HUES6 (cell line): ENCODE measurements around the gene ZC2HC1B.
"Not testable (repeated sequence)": the region's sequence is repeated elsewhere in the genome, so short reads cannot be mapped to it uniquely, and the experiment has no call there.

Experiments used
- H3K27ac ChIP-seq: 2 replicates; pipeline ENCODE4 v1.7.0; 2013; ENCODE audit warnings: low read depth, mild to moderate bottlenecking, low read length, inconsistent platforms
- H3K27me3 ChIP-seq: 2 replicates; pipeline ENCODE4 v1.6.1; 2013; ENCODE audit warnings: low read length; ENCODE audit not compliant: control insufficient read depth, insufficient read depth
- H3K36me3 ChIP-seq: 2 replicates; pipeline ENCODE4 v1.6.1; 2013; ENCODE audit warnings: low read length; ENCODE audit not compliant: control insufficient read depth, insufficient read depth
- H3K4me1 ChIP-seq: 2 replicates; pipeline ENCODE4 v1.6.1; 2013; ENCODE audit warnings: low read length; ENCODE audit not compliant: control insufficient read depth, insufficient read depth
- H3K4me3 ChIP-seq: 2 replicates; pipeline ENCODE4 v1.5.1; 2013; ENCODE audit warnings: low read depth, low read length
- H3K9ac ChIP-seq: one replicate; pipeline ENCODE4 v1.6.1; 2013; ENCODE audit warnings: mild to moderate bottlenecking, low read length
- H3K9me3 ChIP-seq: 2 replicates; pipeline ENCODE4 v1.6.1; 2013; ENCODE audit warnings: low read depth, low read length; ENCODE audit not compliant: control insufficient read depth, insufficient read depth

ZC2HC1B gene

DNA sequence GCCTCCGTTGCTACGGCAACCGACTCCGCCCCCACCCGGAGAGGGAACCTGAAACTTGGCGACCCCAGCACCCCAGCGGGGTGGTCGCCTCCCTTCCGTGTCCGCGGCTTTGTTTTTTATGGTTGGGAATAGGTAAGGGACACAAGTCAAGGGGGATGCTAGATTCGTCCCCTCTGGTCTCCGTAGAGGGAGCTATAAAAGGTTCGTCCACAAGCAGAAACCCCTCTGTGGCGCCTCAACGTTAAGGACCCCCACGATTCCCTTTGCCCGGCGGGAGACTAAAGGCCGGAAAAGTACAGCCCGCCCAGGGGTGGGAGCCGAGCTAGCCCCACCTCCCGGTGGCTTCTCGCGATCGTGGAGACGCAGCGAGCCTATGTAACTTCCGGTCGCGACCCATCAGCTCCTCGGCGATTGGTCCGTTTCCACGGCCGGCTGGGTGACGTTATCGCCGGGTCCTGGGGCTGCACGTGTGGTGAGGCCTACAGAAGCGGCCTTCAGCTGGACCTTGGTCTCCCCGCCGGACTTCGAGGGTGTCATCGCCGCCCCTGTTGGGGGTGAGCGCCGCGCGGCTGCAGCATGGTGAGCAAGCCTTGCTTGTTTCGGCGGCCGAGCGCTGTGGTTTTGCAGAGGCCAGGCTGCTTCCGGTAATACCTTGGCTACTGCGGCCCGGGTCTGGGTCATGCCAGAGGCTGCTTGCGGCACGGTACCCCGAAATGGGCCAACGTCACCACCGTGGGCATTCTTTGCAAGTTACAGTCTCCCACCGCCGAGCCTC, 21.2 kb upstream of the ZC2HC1B start, which contains the start of gene LTV1:
LTV1 (plus strand) TSS at position 437 of the 775 bp plus-strand sequence; CDS start at position 577, 140 bp downstream.
- Histone ChIP-seq H3K9ac (peak within 1 kb of the TSS; percentile 88), H3K27ac (peak within 1 kb of the TSS; percentile 82), H3K9me3 (no peaks in the 10 kb centered on the region), H3K4me3 (peak within 1 kb of the TSS; percentile 88), H3K36me3 (peaks cover 41% of the 10 kb centered on the region), H3K4me1 (peaks cover 4% of the 10 kb centered on the region), H3K27me3 (no peaks in the 10 kb centered on the region)

DNA sequence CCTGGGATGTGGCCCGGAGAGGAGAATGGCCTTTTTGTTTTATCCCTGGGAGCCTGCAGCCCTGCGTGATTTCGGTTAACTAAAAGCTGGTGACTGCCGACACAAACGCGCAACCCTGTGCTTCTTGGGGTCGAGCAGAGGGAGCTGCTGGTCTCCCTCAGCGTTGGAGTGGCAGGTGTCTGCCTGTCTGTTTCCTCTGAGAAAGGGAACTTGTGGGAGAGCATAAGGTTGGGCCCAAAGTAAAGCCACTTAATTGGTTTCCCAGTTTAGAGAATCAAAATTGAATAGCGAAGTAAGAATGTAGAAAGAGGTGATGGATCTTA, 20.6 kb upstream of the ZC2HC1B start:
- Histone ChIP-seq H3K9me3 (no peaks in the 10 kb centered on the region), H3K36me3 (peaks cover 46% of the 10 kb centered on the region), H3K27me3 (no peaks in the 10 kb centered on the region), H3K9ac (peak overlapping the region; percentile 88), H3K27ac (peak overlapping the region; percentile 82), H3K4me1 (peaks cover 4% of the 10 kb centered on the region), H3K4me3 (peak overlapping the region; percentile 88)

DNA sequence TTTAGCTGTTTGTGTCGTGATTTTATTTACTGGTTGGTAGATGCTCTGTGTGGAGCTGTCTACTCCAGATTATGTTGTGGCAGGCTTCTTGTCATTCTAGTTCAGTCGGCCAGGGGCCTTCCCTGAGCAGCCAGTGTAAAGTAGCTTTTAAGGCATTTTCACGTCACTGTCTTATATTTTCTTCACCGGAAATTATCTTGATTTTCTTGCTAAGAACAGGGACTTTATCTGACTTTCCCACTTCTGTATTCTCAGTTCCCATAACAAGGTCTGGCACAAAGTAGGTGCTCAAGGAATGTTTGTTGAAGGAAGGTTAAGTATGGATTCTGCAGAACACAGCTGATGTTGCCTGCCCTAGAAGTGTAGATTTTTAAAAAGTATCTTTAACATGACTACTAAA, 20.3 kb upstream of the ZC2HC1B start:
- Histone ChIP-seq H3K36me3 (peaks cover 50% of the 10 kb centered on the region), H3K27ac (peak overlapping the region; percentile 82), H3K27me3 (no peaks in the 10 kb centered on the region), H3K4me1 (peaks cover 4% of the 10 kb centered on the region), H3K4me3 (peak overlapping the region; percentile 88), H3K9me3 (no peaks in the 10 kb centered on the region), H3K9ac (peak overlapping the region; percentile 88)

DNA sequence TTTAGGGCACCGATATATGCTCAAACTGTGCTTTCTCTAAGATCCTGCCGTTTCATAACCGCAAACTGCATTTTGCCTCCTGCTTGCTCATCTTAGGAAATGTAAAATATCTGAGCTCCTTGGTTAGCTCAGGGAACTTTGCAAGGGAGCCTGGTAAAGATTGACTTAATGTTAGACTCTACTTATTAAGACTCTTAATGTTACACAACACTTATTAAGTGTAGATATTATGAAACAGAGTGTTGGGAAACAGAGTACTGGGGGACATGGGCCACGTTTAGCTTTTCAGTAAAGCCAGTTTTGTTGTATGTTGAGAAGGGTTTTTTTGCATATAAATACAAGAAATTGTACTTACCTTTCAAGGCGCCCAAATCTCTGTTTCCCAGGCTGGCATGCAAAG, 19.2 kb upstream of the ZC2HC1B start:
- peaks cover 4% of the 10 kb centered on the region for H3K4me1 ChIP-seq
- H3K9ac ChIP-seq: no peak overlapping the region
- no peaks in the 10 kb centered on the region for H3K27me3 ChIP-seq
- H3K27ac ChIP-seq: no peak overlapping the region
- peaks cover 60% of the 10 kb centered on the region for H3K36me3 ChIP-seq
- H3K4me3 ChIP-seq: no peak overlapping the region
- no peaks in the 10 kb centered on the region for H3K9me3 ChIP-seq

DNA sequence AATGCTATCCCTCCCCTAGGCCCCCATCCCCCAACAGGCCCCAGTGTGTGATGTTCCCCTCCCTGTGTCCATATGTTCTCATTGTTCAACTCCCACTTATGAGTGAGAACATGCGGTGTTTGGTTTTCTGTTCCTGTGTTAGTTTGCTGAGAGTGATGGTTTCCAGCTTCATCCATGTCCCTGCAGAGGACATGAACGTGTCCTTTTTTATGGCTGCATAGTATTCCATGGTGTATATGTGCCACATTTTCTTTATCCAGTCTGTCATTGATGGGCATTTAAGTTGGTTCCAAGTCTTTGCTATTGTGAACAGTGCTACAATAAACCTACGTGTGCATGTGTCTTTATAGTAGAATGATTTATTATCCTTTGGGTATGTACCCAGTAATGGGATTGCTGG, 12.6 kb upstream of the ZC2HC1B start:
- H3K9ac ChIP-seq, H3K27me3 ChIP-seq, H3K27ac ChIP-seq, H3K9me3 ChIP-seq, H3K4me1 ChIP-seq, H3K4me3 ChIP-seq: not testable (repeated sequence)
- H3K36me3 ChIP-seq: peaks cover 74% of the 10 kb centered on the region

DNA sequence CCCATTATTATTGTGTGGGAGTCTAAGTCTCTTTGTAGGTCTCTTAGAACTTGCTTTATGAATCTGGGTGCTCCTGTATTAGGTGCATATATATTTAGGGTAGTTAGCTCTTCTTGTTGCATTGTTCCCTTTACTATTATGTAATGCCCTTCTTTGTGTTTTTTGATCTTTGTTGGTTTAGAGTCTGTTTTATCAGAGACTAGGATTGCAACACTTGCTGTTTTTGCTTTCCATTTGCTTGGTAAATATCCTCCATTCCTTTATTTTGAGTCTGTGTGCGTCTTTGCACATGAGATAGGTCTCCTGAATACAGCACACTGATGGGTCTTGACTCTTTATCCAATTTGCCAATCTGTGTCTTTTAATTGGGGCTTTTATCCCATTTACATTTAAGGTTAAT, 9.2 kb upstream of the ZC2HC1B start:
- peaks cover 74% of the 10 kb centered on the region for H3K36me3 ChIP-seq
- H3K9me3 ChIP-seq, H3K27ac ChIP-seq, H3K27me3 ChIP-seq, H3K4me3 ChIP-seq, H3K4me1 ChIP-seq, H3K9ac ChIP-seq: not testable (repeated sequence)

DNA sequence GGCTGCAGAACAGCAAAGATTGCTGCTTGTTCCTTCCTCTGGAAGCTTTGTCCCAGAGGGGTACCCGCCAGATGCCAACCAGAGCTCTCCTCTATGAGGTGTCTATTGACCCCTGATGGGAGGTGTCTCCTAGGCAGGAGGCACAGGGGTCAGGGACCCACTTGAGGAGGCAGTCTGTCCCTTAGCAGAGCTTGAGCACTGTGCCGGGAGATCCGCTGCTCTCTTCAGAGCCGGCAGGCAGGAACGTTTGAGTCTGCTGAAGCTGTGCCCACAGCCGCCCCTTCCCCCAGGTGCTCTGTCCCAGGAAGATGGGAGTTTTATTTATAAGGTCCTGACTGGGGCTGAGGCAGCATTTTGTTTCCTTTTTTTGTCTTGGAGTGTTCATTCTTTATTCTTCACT, 7.5 kb upstream of the ZC2HC1B start:
- not testable (repeated sequence) for H3K27ac ChIP-seq, H3K9ac ChIP-seq, H3K4me3 ChIP-seq, H3K4me1 ChIP-seq, H3K27me3 ChIP-seq, H3K9me3 ChIP-seq
- H3K36me3 ChIP-seq: peaks cover 75% of the 10 kb centered on the region

DNA sequence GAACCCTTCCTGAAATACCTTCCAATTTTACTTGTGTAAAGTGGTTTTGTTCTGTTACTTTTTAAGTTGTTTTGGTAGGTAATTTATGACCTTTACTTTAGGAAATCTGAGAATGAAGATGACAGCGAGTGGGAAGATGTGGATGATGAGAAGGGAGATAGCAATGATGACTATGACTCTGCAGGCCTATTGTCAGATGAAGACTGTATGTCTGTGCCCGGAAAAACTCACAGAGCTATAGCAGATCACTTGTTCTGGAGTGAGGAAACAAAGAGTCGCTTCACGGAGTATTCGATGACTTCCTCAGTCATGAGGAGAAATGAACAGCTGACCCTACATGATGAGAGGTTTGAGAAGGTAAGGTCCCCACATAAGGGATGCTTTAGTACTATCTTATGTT, 6.6 kb upstream of the ZC2HC1B start:
- no peak overlapping the region for H3K9ac ChIP-seq
- H3K36me3 ChIP-seq: peaks cover 78% of the 10 kb centered on the region
- H3K9me3 ChIP-seq: no peaks in the 10 kb centered on the region
- no peak overlapping the region for H3K27ac ChIP-seq
- no peaks in the 10 kb centered on the region for H3K27me3 ChIP-seq
- H3K4me3 ChIP-seq: no peak overlapping the region
- H3K4me1 ChIP-seq: peaks cover 5% of the 10 kb centered on the region; the same call in 1 of the 2 replicates

DNA sequence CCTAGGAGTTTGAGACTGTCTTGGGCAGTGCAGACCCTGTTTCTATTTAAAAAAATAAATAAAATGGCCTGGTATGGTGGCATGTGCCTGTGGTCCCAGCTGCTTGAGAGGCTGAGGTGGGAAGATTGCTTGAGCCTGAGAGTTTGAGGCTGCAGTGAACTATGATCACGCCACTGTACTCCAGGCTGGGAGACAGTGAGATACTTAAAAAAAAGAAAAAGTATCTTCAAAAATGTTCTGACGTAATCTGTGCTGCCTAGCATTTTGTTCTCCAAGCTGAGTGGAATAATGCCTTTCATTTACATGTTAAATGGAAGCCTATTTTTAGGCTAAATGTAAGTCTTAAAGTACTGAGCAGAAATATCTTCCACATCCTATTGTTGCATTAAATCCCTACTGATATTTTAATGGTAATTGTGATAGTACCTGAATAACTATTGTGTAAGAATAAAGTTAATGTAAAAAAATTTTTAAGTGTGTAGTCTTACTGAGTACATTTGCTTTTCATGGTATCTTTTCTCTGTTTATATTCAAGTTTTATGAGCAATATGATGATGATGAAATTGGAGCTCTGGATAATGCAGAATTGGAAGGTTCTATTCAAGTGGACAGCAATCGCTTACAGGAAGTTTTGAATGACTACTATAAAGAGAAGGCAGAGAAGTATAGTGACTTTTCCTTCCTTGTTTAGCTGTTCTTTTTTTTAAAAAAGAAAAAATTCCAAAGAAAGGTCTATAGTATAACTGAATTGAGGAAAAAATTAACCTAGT, 4.2 kb upstream of the ZC2HC1B start:
- Histone ChIP-seq H3K27ac (no peak overlapping the region), H3K4me1 (peaks cover 5% of the 10 kb centered on the region; the same call in 1 of the 2 replicates), H3K27me3 (no peaks in the 10 kb centered on the region), H3K4me3 (no peak overlapping the region), H3K36me3 (peaks cover 99% of the 10 kb centered on the region), H3K9ac (no peak overlapping the region), H3K9me3 (no peaks in the 10 kb centered on the region)

DNA sequence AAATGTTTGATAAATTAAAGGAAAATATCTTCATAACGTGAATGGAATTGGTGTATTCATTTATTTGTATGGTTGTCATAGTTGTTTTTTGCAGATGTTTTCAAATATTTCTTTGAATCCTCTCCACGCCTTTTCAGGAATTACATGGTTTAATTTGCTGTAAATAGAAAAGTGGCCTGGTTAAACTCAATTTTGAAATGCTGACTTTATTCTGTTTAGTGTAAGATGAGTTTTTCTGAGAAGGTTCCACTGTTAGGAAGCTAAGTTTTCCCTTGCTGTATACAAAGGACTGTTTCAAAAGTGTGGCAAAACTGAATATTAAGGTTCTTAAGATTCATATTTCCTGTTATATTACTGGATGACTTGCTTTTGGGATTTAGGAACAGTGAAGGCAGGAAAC, 503 bp upstream of the ZC2HC1B start:
- Histone ChIP-seq H3K9ac (no peak overlapping the region), H3K4me1 (peaks cover 5% of the 10 kb centered on the region; the same call in 1 of the 2 replicates), H3K27me3 (no peaks in the 10 kb centered on the region), H3K9me3 (no peaks in the 10 kb centered on the region), H3K27ac (no peak overlapping the region), H3K36me3 (peaks cover 66% of the 10 kb centered on the region), H3K4me3 (no peak overlapping the region)

DNA sequence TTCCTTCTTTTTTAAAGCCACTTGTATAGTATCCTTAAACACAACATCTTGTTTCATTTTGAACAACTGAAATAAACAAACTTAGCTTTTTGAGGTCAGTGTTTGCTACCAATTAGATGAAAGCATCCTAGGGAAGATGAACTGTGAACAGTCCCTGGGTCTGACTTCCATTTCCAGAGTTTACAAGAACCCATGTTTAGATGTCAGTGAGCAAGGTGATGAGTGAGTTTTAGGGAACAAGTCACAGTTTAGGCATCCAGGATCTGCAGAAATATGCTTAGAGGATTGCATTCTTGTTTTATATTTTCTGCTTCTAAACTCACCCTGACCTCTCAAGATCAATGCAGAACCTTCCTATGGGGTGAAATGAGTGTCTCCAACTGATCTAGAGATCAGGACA, 3.0 kb downstream of the ZC2HC1B start:
- Histone ChIP-seq H3K27ac (no peak overlapping the region), H3K9ac (no peak overlapping the region), H3K27me3 (no peaks in the 10 kb centered on the region), H3K4me1 (no peaks in the 10 kb centered on the region), H3K36me3 (peaks cover 32% of the 10 kb centered on the region), H3K4me3 (no peak overlapping the region), H3K9me3 (0 out of 2 replicates have a peak, but pooled peaks cover 4% of the 10 kb centered on the region)
